AG09309 (cell line): ENCODE results near the gene PNPLA4.

Experiments
- DNase-seq: peaks from one replicate; pipeline ENCODE4 v3.0.0-alpha.2; 2010; ENCODE audit warnings: low read depth
- H3K4me3 ChIP-seq: 2 replicates; pipeline ENCODE4 v1.5.1; 2011; ENCODE audit warnings: mild to moderate bottlenecking, low read depth, low read length, moderate library complexity; ENCODE audit not compliant: control insufficient read depth
- TF ChIP-seq, protein P1 (sequence below): IDR thresholded peaks from 2 replicates; pipeline ENCODE4 v1.5.1; 2011; ENCODE audit warnings: mild to moderate bottlenecking, low read depth, low read length, inconsistent platforms; ENCODE audit not compliant: insufficient read depth, control insufficient read depth; ENCODE audit errors: missing control alignments

PNPLA4 gene, protein sequence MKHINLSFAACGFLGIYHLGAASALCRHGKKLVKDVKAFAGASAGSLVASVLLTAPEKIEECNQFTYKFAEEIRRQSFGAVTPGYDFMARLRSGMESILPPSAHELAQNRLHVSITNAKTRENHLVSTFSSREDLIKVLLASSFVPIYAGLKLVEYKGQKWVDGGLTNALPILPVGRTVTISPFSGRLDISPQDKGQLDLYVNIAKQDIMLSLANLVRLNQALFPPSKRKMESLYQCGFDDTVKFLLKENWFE

DNA sequence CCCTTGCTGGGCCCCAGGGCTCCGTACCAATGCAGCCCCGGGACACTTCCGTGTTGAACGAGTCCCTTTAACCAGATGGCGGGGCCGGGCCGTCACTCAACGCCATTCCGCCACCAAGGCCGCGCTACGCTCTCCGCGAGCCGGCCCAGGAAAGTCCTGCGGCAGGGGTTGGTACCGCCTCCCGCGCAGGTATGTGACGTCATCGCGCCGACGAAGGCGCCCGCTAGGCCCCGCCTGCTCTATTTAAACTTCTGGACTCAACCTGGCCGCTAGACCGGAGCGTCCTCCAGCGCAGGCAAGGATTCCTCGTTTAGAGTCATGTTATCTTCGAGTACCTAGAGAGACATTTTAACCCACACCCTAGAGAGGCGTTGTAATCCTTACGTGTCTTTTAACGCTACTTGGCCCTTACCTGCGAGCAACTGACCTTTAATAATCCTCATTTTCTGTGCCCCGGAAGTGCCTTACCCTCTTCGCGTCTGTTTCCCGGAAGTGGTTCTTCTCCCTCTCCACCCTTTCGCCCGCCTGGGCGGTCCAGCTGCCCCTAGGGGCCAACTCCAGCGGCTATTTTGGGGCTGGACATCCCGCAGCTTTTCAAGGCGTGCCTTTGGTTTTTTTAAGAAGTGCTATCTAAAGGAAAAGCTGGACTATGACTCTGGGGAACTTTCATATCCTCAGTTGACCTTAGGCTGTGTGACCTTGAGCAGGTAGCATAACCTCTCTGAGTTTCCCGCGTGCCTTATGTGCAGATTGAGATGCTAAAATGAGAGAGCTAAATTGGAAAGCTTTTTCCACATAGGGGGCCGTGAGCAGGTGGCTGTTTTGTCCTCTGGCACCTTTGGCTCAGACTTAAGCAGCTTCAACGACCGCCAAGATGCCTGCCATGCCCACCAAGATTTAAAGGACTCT is at the start of gene PNPLA4:
PNPLA4 (minus strand) TSS at position 155 of the 909 bp plus-strand sequence. CDS start 1,294 bp downstream, outside the sequence.
- TF ChIP-seq, protein P1, sequence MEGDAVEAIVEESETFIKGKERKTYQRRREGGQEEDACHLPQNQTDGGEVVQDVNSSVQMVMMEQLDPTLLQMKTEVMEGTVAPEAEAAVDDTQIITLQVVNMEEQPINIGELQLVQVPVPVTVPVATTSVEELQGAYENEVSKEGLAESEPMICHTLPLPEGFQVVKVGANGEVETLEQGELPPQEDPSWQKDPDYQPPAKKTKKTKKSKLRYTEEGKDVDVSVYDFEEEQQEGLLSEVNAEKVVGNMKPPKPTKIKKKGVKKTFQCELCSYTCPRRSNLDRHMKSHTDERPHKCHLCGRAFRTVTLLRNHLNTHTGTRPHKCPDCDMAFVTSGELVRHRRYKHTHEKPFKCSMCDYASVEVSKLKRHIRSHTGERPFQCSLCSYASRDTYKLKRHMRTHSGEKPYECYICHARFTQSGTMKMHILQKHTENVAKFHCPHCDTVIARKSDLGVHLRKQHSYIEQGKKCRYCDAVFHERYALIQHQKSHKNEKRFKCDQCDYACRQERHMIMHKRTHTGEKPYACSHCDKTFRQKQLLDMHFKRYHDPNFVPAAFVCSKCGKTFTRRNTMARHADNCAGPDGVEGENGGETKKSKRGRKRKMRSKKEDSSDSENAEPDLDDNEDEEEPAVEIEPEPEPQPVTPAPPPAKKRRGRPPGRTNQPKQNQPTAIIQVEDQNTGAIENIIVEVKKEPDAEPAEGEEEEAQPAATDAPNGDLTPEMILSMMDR: peak; percentile 31
- peak; percentile 8 for DNase-seq
- peak within 1 kb of the TSS; percentile 70 for H3K4me3 ChIP-seq

DNA sequence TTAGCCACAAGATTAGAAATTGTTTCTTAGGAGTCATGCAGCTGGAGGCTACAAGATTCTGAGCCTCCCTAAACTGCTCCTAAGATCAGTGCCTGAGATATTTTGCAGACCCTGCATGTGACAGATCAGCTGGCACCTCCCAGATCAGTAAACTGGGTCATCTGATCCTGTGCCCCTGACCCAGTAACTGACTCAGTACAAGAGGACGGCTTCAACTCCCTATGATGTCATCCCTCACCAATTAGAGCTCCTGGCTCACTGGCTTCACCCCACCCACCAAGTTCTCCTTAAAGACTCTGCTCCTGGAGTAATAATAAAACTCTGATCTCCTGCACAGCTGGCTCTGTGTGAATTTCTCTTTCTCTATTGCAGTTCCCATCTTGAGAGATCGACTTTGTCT is 45.4 kb upstream of the PNPLA4 start:
- TF ChIP-seq, protein P1: no peak
- H3K4me3 ChIP-seq: no peak overlapping the region
- no peak for DNase-seq

DNA sequence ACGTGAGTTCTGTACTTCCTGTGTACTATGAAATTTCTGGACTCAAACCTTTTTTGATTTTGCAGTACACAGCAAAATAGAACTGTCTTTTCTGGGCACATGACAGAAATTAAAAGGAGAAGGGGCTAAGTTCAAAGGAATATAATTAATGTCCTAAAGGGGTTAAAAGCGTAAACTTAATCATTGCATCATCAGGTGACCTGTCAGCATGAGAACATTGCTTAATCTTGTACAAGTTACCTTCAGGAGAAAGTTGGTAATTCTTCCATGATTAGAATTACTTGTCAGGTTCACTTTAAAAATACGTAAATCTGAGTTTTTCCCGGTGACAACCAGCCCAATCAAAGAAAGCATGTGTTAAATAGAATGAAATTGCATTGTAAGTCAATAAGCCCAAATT is 43.2 kb upstream of the PNPLA4 start:
- H3K4me3 ChIP-seq: no peak overlapping the region
- TF ChIP-seq, protein P1: no peak

DNA sequence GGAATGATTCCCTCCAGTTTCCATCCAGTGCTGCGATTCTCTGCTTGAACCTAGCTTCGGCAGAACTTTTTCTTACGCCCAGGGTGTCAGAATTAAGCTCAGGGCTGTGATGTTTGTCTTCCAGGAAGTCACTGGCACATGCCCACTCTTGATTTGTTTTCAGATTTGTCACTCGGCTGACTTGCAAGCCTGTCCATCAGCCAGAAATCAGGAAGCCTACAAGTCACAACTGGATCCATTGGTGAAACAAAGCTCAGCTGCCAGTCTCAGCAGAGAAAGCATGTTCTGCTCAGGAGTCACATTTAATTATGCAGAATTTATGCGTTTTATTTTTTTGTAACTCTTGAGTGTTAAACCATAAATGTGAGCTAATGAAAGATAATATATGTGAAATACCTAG is 38.2 kb upstream of the PNPLA4 start:
- TF ChIP-seq, protein P1: no peak
- no peak for DNase-seq
- no peak overlapping the region for H3K4me3 ChIP-seq

More for the DNA sequence above, 43.2 kb upstream of the PNPLA4 start:
- DNase-seq: no peak

DNA sequence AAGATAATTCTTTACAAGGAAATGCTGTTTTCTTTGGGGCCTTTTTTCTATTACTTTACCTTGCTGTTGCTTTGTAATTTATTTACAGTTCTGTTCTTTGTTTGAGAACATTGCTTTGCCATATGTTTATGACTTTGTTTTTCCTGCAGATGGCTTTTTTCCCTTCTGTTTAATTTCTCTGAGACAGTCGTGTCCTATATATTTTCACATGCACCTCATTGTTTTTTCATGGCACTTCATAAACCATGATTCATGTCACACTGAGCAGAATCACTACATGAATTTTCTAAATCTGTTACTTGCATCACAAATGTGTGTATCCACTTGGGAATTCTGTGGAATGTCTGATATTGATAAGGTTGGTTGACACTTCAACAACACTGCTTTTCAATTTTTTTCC is 33.0 kb upstream of the PNPLA4 start:
- no peak overlapping the region for H3K4me3 ChIP-seq
- no peak for DNase-seq

DNA sequence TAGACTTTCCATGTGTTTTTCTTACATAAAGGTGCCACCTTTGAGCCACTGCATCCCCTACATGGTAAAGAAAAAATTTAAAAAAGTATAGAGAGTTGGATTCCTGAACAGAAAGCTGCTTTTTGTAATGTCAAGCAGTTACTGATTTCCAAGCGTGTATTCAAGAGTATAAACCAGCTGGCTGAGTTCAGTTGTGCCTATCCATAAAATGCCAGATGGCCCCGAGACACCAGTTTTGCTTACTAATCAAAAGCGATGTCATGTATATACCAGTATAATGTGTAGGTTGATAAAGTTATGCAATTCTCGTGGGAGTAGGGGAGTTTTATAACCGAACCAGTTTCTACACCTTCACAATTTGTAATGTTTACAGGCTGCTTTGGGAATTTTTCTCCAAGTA is 26.2 kb upstream of the PNPLA4 start:
- DNase-seq: no peak
- TF ChIP-seq, protein P1: no peak
- no peak overlapping the region for H3K4me3 ChIP-seq

More for the DNA sequence above, 33.0 kb upstream of the PNPLA4 start:
- TF ChIP-seq, protein P1: no peak
